Heart left ventricle (tissue), 16 donors: Measurements from ENCODE around the gene OSBP2. TPM values are rescaled to one million over a fixed set of nuclear protein-coding genes. Genes with fewer than 3 reads are reported as not detected.

Source experiments
- ATAC-seq, 4 donors: fragments of 200-7000 bp; cut with Tn5 transposase; one replicate each; pipeline ENCODE4 v1.9.1; 2020 to 2022; ENCODE audit warnings: moderate library complexity in 4 of 4, mild to moderate bottlenecking in 3 of 4, moderate number of reproducible peaks in 1 of 4
- DNase-seq, 5 donors: peaks; one replicate each; pipeline ENCODE4 v3.0.0-alpha.2; 2020
- H3K27ac ChIP-seq, 12 donors: fragments of 200-600 bp; sonication (generic) in 4 of 12; one replicate each; pipeline versions ENCODE4 v1.5.0 to v1.8.0; 2016 to 2022; ENCODE audit warnings: mild to moderate bottlenecking in 2 of 12
- H3K27me3 ChIP-seq, 9 donors: fragments of 200-600 bp; sonication (generic) in 2 of 9; one replicate each; pipeline versions ENCODE4 v1.5.1 to v1.8.0; 2016 to 2022; ENCODE audit warnings: mild to moderate bottlenecking in 3 of 9
- H3K36me3 ChIP-seq, 9 donors: fragments of 200-600 bp; sonication (generic) in 2 of 9; one replicate each; pipeline versions ENCODE4 v1.5.0 to v1.8.0; 2018 to 2022; ENCODE audit warnings: mild to moderate bottlenecking in 2 of 9
- H3K4me1 ChIP-seq, 12 donors: fragments of 200-600 bp; sonication (generic) in 4 of 12; one replicate each; pipeline versions ENCODE4 v1.5.0 to v1.8.0; 2016 to 2022; ENCODE audit warnings: mild to moderate bottlenecking in 3 of 12
- H3K4me3 ChIP-seq, 12 donors: fragments of 200-600 bp; sonication (generic) in 4 of 12; one replicate each; pipeline versions ENCODE4 v1.5.0 to v1.8.0; 2017 to 2022; ENCODE audit warnings: mild to moderate bottlenecking in 9 of 12, moderate library complexity in 4 of 12
- H3K9me3 ChIP-seq, 12 donors: fragments of 200-600 bp; sonication (generic) in 4 of 12; one replicate each; pipeline versions ENCODE4 v1.5.0 to v1.8.0; 2016 to 2022; ENCODE audit warnings: mild to moderate bottlenecking in 1 of 12
- CTCF ChIP-seq, 12 donors: fragments of 200-600 bp; sonication (generic) in 4 of 12; IDR thresholded peaks; one replicate each; pipeline versions ENCODE4 v1.5.0 to v1.8.0; 2018 to 2022; ENCODE audit warnings: antibody characterized with exemption in 12 of 12, mild to moderate bottlenecking in 5 of 12
- POLR2A ChIP-seq, 2 donors: fragments of 450-650 bp; IDR thresholded peaks; one replicate each; pipeline ENCODE4 v1.6.1; 2017; ENCODE audit warnings: antibody characterized with exemption in 2 of 2, mild to moderate bottlenecking in 2 of 2, moderate library complexity in 2 of 2
- WGBS, 4 donors: extraction: QIAGEN DNeasy Blood & Tissue Kit in 2 of 4; methylation state at CpG; one replicate each; pipeline versions ENCODE4 v1.1.5 to v1.1.7; 2013 to 2018; 5-methylcytosine and 5-hydroxymethylcytosine counted together
- intact Hi-C, 10 donors: fragments of 100-400 bp; cut with DNase I; formaldehyde crosslinking; loops; one replicate each; pipeline versions ENCODE4 v1.11.1 to v1.14.2; 2022
- polyA plus RNA-seq, 2 donors: library from polyadenylated mRNA; stranded (reverse); fragments of 200-250 nt; gene quantifications; one replicate each; pipeline ENCODE4 v1.2.3, GENCODE V29; 2013
- total RNA-seq, 9 donors: library from RNA; depleted of rRNA in 2 of 9; stranded (reverse); fragments of >200 nt in 2 of 9; fragmentation: NEBNext Ultra II Directional in 3 of 9; extraction: Animal tissue kit (Norgen Biotek cat#: 25700) in 3 of 9; gene quantifications; one replicate each; pipeline versions ENCODE4 v1.1.0 to v1.2.4, GENCODE V29; 2016 to 2023
- donor health status: ischemic (EF 13 %, LVEDD 7.1; RV severe dilation, severe dysfunction).
- donor health status: healthy with polysubstance abuse.
- donor health status: DM: no; HTN: yes; CAD: no.
- donor health status: DM: no; HTN: no; CAD: no.
- donor health status: ischemic (EF 25% LVEDD 6.9; RV normal size, moderate dysfunction).
- donor health status: ischemic (EF 25% LVEDD 5.7; RV mildly dilated, moderate dysfunction).
- donor health status: healthy.
- donor health status: DM: yes; HTN: yes; CAD: no.
- donor health status: ischemic (EF 35%, LVEDD 5.7; RV mildly dilated, moderate dysfunction).
- donor health status: nonischemic (EF 11% LVEDD 7.7; RV severe dilation, severe dysfunction).
- donor health status: DM: yes; HTN: yes; CAD: no.
- donor health status: PGD.
- donor health status: ischemic (EF 29% LVEDD 5.4; RV normal size, mild dysfunction).
- donor health status: nonischemic (EF 23%, LVEDD 6.1; RV moderate dilation, normal function).

Gene OSBP2
- total and polyA plus RNA-seq, 11 donors, result 2.0 to 23.5 (median 12.2) TPM

GRCh38 chr22:30801695-30802094 lies 107.0 kb downstream of the OSBP2 start:
- Histone ChIP-seq H3K9me3 (no peaks in the 10 kb centered on the region), H3K27ac (no peak overlapping the region), H3K4me1 (peaks cover 0 to 17% (median 13%) of the 10 kb centered on the region in 12 donors), H3K27me3 (peaks cover 0 to 37% (median 0%) of the 10 kb centered on the region in 9 donors), H3K36me3 (no peaks in the 10 kb centered on the region), H3K4me3 (no peak overlapping the region)
- no peak for TF ChIP-seq CTCF (IDR thresholded peaks at IDR 0.05)
- WGBS, 4 donors, result 79 to 90% (median 83%) methylated on average over 3 of the region's 3 CpGs
- intact Hi-C loops, result loop anchor here in 2 of 10 donors (10.0 kb wide), 2 partner anchors 73 to 93 kb away; no protein-coding TSS in a partner anchor
- no peak for ATAC-seq
- DNase-seq, result no peak

DNA sequence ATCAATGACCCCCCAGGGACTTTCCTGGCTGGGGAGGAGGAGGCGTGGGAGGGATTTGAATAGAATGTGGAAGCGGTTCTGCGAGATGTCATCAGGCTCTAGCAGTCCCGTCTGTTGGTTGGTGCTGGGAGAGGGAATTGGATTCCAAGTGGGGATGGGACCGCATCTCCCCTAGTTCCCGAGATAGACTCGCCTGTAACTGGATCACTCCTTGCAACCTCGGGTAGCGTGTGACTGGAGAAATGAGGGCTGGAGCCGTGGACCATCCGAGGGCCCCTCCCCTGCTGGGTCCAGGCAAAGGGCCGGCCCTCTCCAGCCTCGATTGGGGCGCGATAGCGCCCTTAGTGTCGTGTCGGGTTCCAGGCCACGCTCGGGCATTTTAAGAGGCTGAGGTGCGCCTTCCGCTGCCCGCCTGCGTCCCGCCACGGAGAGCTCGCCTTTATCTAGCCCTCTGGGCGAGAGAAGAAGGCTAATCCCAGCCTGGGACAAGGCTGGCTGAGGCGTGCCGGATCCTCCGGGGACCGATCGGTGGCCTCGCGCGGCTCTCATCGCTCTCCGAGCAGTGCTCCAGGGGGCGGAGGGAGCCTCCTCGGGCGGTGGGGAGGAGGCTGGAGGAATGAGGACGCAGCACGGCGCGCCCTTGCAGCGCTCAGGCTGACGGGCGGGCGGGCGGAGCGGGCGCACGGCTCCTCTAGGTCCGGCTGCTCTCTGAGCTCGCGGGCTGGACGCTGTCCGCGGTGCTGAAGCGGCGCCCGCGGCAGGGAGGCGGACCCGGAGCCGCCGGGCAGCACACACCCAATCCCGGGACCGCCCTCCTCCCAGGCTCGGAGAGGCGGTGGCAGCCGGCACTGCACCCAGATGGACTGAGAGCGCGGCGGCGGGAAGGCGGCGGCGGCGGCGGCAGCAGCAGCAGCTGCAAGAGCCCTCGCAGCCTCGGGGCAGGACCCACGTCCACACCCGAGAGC lies 107.8 kb downstream of the OSBP2 start:
- H3K36me3 ChIP-seq, result no peaks in the 10 kb centered on the region
- DNase-seq, result peak; percentile 83 to 90 (median 89)
- H3K4me3 ChIP-seq, result peak overlapping the region in 9 of 12 donors; percentile 21 to 44 (median 29)
- ATAC-seq, result peak; percentile 96 to 100 (median 100)
- H3K27ac ChIP-seq, result no peak overlapping the region
- H3K27me3 ChIP-seq, result peaks cover 0 to 37% (median 0%) of the 10 kb centered on the region in 9 donors
- H3K4me1 ChIP-seq, result peaks cover 0 to 17% (median 13%) of the 10 kb centered on the region in 12 donors
- no peaks in the 10 kb centered on the region for H3K9me3 ChIP-seq
- intact Hi-C loops, result loop anchor here in 2 of 10 donors (10.0 kb wide), 2 partner anchors 72 to 92 kb away; no protein-coding TSS in a partner anchor
- WGBS, 4 donors, result 2 to 7% (median 4%) methylated on average over 14 to 85 of the region's 85 CpGs
- peak in 8 of 12 donors; percentile 17 to 66 (median 46) for TF ChIP-seq CTCF (IDR thresholded peaks at IDR 0.05)
- TF ChIP-seq POLR2A (IDR thresholded peaks at IDR 0.05), result peak in 1 of 2 donors; percentile 24

- no peak for DNase-seq
- Histone ChIP-seq H3K27ac (no peak overlapping the region), H3K27me3 (peaks cover 0 to 37% (median 0%) of the 10 kb centered on the region in 9 donors), H3K4me1 (peaks cover 0 to 17% (median 13%) of the 10 kb centered on the region in 12 donors), H3K4me3 (no peak overlapping the region), H3K9me3 (no peaks in the 10 kb centered on the region), H3K36me3 (no peaks in the 10 kb centered on the region)
- 88 to 100% (median 92%) methylated on average over 3 to 5 of the region's 5 CpGs for WGBS, 4 donors
- no peak for ATAC-seq
- no peak for TF ChIP-seq POLR2A (IDR thresholded peaks at IDR 0.05)
- TF ChIP-seq CTCF (IDR thresholded peaks at IDR 0.05), result no peak
- intact Hi-C loops, result loop anchor here in 2 of 10 donors (10.0 kb wide), 2 partner anchors 71 to 91 kb away; no protein-coding TSS in a partner anchor
Observed at GRCh38 chr22:30803679-30804078, 109.0 kb downstream of the OSBP2 start.

- H3K36me3 ChIP-seq, result no peaks in the 10 kb centered on the region
- WGBS, 4 donors, result 76 to 81% (median 80%) methylated on average over 5 of the region's 5 CpGs
- H3K4me1 ChIP-seq, result peaks cover 0 to 17% (median 13%) of the 10 kb centered on the region in 12 donors
- TF ChIP-seq POLR2A (IDR thresholded peaks at IDR 0.05) (no peak), CTCF (IDR thresholded peaks at IDR 0.05) (no peak)
- H3K27ac ChIP-seq, result no peak overlapping the region
- no peak for ATAC-seq
- H3K9me3 ChIP-seq, result no peaks in the 10 kb centered on the region
- H3K27me3 ChIP-seq, result peaks cover 0 to 37% (median 0%) of the 10 kb centered on the region in 9 donors
- no peak overlapping the region for H3K4me3 ChIP-seq
- no peak for DNase-seq
- intact Hi-C loops, result loop anchor here in 2 of 10 donors (10.0 kb wide), 2 partner anchors 70 to 90 kb away; no protein-coding TSS in a partner anchor
Observed at GRCh38 chr22:30804626-30805025, 110.0 kb downstream of the OSBP2 start.
